Left lung (tissue), 10 donors: Measurements from ENCODE around the gene TMEM106B. TPM values are rescaled to one million over a fixed set of nuclear protein-coding genes. Genes with fewer than 3 reads are reported as not detected.

Source experiments
- ATAC-seq: fragments of 200-7000 bp; cut with Tn5 transposase; one replicate; pipeline ENCODE4 v1.9.1; 2020; ENCODE audit warnings: moderate library complexity
- DNase-seq, 4 donors: peaks; one replicate each; pipeline ENCODE4 v3.0.0-alpha.2; 2013 to 2020
- H3K27ac ChIP-seq, 2 donors: fragments of 200-600 bp; sonication (generic) in 1 of 2; one replicate each; pipeline versions ENCODE4 v1.5.0 to v1.8.0; 2020 to 2021
- H3K27me3 ChIP-seq, 2 donors: fragments of 200-600 bp; sonication (generic) in 1 of 2; one replicate each; pipeline versions ENCODE4 v1.5.0 to v1.8.0; 2020 to 2021
- H3K36me3 ChIP-seq, 2 donors: fragments of 200-600 bp; sonication (generic) in 1 of 2; one replicate each; pipeline versions ENCODE4 v1.5.0 to v1.8.0; 2020 to 2021
- H3K4me1 ChIP-seq, 2 donors: fragments of 200-600 bp; one replicate each; pipeline ENCODE4 v1.8.0; 2021
- H3K4me3 ChIP-seq, 2 donors: fragments of 200-600 bp; sonication (generic) in 1 of 2; one replicate each; pipeline versions ENCODE4 v1.5.0 to v1.8.0; 2020 to 2021; ENCODE audit warnings: mild to moderate bottlenecking in 1 of 2
- H3K9me3 ChIP-seq, 2 donors: fragments of 200-600 bp; sonication (generic) in 1 of 2; one replicate each; pipeline versions ENCODE4 v1.5.0 to v1.8.0; 2020 to 2021
- CTCF ChIP-seq, 2 donors: fragments of 200-600 bp; sonication (generic) in 1 of 2; IDR thresholded peaks; one replicate each; pipeline versions ENCODE4 v1.5.0 to v1.8.0; 2021; ENCODE audit warnings: antibody characterized with exemption in 2 of 2
- intact Hi-C, 2 donors: fragments of 100-400 bp; cut with DNase I; formaldehyde crosslinking; loops; one replicate each; pipeline versions ENCODE4 v1.11.2 to v1.14.2; 2022
- polyA plus RNA-seq, 6 donors: library from polyadenylated mRNA; unstranded; fragments of 120-200 nt; gene quantifications; one replicate each; pipeline ENCODE4 v1.2.1, GENCODE V29; 2013; ENCODE audit not compliant: insufficient read length in 6 of 6
- total RNA-seq, 2 donors: library from RNA; stranded (reverse); fragmentation: NEBNext Ultra II Directional; extraction: Animal tissue kit (Norgen Biotek cat#: 25700); gene quantifications; one replicate each; pipeline ENCODE4 v1.2.1, GENCODE V29; 2021
- donor health status: DM: no; HTN: yes; CAD: no.
- donor health status: DM: no; HTN: no; CAD: no.

The TMEM106B gene
- total and polyA plus RNA-seq, 8 donors, result 43.3 to 78.7 (median 69.6) TPM

GRCh38 chr7:12199363-12199762 lies 11.7 kb upstream of the TMEM106B start:
- TF ChIP-seq CTCF (IDR thresholded peaks at IDR 0.05), result no peak
- intact Hi-C loops, result no loop called here
- Histone ChIP-seq H3K27ac (no peak overlapping the region), H3K4me3 (no peak overlapping the region), H3K36me3 (no peaks in the 10 kb centered on the region), H3K9me3 (no peaks in the 10 kb centered on the region), H3K4me1 (no peaks in the 10 kb centered on the region), H3K27me3 (no peaks in the 10 kb centered on the region)
- DNase-seq (no peak), ATAC-seq (peak; percentile 45)

GRCh38 chr7:12207046-12207445 lies 4.0 kb upstream of the TMEM106B start:
- ATAC-seq, result no peak
- no peak for TF ChIP-seq CTCF (IDR thresholded peaks at IDR 0.05)
- intact Hi-C loops, result no loop called here

GRCh38 chr7:12209221-12209620 lies 1.9 kb upstream of the TMEM106B start:
- intact Hi-C loops, result no loop called here
- H3K27me3 ChIP-seq, result no peaks in the 10 kb centered on the region
- no peak for ATAC-seq

More at GRCh38 chr7:12207046-12207445, 4.0 kb upstream of the TMEM106B start:
- Histone ChIP-seq H3K27me3 (no peaks in the 10 kb centered on the region), H3K36me3 (no peaks in the 10 kb centered on the region), H3K27ac (no peak overlapping the region), H3K4me3 (no peak overlapping the region), H3K4me1 (peaks cover 3 to 11% of the 10 kb centered on the region in 2 donors), H3K9me3 (no peaks in the 10 kb centered on the region)
- peak in 2 of 4 donors; percentile 15 to 34 for DNase-seq

GRCh38 chr7:12210179-12211053 lies 678 bp upstream of the TMEM106B start:
- intact Hi-C loops, result no loop called here
- Histone ChIP-seq H3K36me3 (peaks cover 0 to 5% of the 10 kb centered on the region in 2 donors), H3K4me3 (peak overlapping the region; percentile 63 to 71), H3K27me3 (no peaks in the 10 kb centered on the region), H3K4me1 (peaks cover 5 to 16% of the 10 kb centered on the region in 2 donors), H3K27ac (peak overlapping the region; percentile 92 to 96), H3K9me3 (no peaks in the 10 kb centered on the region)
- DNase-seq, result peak in 3 of 4 donors; percentile 49 to 66 (median 60)
- TF ChIP-seq CTCF (IDR thresholded peaks at IDR 0.05), result no peak
- ATAC-seq, result peak; percentile 76

More at GRCh38 chr7:12209221-12209620, 1.9 kb upstream of the TMEM106B start:
- Histone ChIP-seq H3K4me1 (peaks cover 5 to 16% of the 10 kb centered on the region in 2 donors), H3K9me3 (no peaks in the 10 kb centered on the region), H3K27ac (no peak overlapping the region), H3K4me3 (no peak overlapping the region), H3K36me3 (no peaks in the 10 kb centered on the region)
- DNase-seq, result no peak
- no peak for TF ChIP-seq CTCF (IDR thresholded peaks at IDR 0.05)

- Histone ChIP-seq H3K4me1 (peaks cover 5 to 16% of the 10 kb centered on the region in 2 donors), H3K4me3 (peak overlapping the region; percentile 63 to 71), H3K36me3 (peaks cover 0 to 11% of the 10 kb centered on the region in 2 donors), H3K27me3 (no peaks in the 10 kb centered on the region), H3K27ac (peak overlapping the region; percentile 92 to 96), H3K9me3 (no peaks in the 10 kb centered on the region)
- no peak for TF ChIP-seq CTCF (IDR thresholded peaks at IDR 0.05)
- peak in 1 of 4 donors; percentile 26 for DNase-seq
- no peak for ATAC-seq
- intact Hi-C loops, result no loop called here
Measured at GRCh38 chr7:12211711-12212485, 804 bp downstream of the TMEM106B start.
